HG02970 (cell line): ENCODE results near the gene CFAP73.

ENCODE experiments used
- ATAC-seq: cut with Tn5 transposase; IDR thresholded peaks from one replicate; pipeline ENCODE4 v1.9.1; 2021; ENCODE audit warnings: mild to moderate bottlenecking, moderate library complexity, moderate number of reproducible peaks; ENCODE audit not compliant: unreplicated experiment, low FRiP score

The CFAP73 gene

DNA sequence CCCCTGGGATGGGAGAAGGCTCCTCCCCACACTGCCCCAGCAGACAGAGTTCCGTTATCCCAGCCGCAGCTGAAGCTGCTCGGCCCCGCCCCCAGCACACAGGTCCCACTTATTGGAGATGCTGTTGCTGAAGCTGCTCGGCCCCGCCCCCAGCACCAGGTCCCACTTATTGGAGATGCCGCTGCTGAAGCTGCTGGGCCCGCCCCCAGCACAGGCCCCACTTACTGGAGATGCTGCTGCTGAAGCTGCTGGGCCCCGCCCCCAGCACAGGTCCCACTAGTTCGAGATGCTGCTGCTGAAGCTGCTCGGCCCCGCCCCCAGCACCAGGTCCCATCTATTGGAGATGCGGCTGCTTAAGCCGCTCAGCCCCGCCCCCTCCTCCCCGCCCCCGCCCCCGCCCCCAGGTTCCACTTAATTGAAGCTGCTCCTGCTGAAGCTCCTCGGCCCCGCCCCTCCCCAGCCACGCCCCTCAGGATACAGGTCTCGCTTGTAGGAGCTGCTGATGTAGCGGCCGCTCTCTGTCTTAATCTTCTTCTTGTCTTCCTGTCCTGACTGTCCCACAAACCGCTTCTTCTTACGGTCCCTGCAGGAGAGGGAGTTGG is 12.0 kb downstream of the CFAP73 start:
- ATAC-seq, result no peak

DNA sequence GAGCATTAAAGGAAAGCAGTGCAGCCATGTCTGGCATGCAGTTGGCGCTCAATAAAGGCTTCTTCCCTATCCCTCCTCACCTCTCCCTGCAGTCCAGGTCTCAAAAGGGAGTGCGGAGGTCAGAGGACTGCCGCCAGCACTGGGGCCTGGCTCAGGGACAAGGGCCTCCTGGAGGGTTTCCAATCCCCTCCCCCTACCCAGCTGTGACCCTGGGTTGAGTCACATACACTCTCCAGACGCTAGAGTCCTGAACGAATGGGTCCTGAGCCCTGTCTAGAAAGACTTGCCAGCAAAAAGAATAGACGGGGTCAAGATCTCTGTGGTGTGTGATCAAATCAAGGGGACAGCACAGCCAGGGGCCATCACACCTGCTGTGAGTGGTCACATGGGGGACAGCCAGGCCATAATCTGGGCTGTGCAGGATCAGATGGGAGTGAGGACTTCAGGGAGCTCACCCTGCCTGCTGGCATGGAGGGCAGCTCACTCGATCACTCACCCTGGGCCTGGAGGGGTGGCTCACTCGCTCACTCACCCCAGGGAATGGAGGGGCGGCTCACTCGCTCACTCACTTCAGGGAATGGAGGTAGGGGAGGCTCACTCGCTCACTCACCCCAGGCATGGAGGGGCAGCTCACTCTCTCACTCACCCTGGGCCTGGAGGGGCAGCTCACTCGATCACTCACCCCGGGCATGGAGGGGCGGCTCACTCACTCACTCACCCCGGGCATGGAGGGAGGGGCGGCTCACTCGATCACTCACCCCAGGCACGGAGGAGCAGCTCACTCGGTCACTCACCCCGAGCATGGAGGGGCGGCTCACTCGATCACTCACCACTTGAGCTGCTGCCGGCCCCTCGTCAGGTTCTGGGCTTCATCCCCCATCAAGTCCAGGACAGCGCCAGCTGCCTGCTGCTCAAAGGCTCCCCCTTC is 12.8 kb downstream of the CFAP73 start:
- no peak for ATAC-seq

DNA sequence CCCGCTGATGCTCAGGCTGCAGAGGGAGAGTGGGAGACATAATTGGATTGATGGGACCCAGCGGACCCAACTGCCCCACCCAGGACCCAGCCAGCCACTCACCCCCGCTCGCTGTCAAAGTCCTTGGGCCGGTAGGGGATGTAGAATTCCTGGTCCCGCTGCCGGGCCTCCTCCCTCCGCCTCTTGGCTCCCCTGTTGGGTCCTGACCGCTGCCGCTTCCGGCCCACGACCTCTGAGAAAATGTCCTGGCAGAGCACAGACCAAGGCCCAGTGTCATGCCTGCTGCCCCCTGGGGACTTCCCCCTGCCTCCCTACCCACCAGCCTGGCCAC is 13.5 kb downstream of the CFAP73 start:
- no peak for ATAC-seq

GRCh38 chr12:113164014-113164413 is 14.5 kb downstream of the CFAP73 start:
- no peak for ATAC-seq

- ATAC-seq, result no peak
Observed at GRCh38 chr12:113165521-113166450, 16.3 kb downstream of the CFAP73 start.

DNA sequence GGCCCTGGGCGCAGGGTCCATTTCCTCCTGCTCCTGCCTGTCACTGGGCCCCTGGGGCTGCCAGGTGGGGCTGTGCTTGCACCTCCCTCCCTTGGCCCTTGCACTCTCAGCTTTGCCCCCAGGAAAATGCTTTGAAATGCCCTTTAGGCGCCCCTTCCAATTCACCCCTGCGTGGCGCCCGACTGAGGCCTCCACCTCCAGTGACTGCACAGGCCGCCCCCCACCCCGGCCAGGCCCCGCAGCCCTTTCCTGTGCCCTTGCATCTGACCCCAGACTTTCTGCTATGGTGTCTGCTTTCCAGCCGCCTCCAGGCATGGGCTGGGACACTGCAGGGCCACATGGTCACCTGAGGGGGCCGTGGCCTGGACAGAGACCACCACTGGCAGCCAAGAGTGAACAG is 18.3 kb downstream of the CFAP73 start:
- ATAC-seq, result no peak

DNA sequence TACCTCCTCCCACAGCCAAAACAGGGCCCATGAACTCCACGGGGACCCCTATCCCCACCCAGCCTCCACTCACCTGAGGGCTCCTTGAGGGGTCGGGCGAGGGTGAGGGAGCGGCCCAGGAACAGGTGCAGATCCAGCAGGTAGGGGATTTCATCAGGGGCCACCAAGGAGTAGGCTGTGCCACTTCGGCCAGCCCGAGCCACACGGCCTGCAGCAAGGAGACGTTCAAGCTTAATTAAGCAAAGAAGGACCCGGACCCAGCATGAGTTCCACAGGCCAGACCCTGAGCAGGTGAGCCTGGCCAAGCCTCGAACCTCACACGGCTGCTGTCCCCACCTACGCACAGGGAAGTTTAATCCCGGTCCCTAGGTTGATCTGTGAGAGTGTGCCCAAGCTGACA is 20.2 kb downstream of the CFAP73 start:
- ATAC-seq, result no peak

GRCh38 chr12:113170457-113170856 is 20.9 kb downstream of the CFAP73 start:
- ATAC-seq, result no peak

- ATAC-seq, result no peak
Observed at GRCh38 chr12:113170926-113171325, 21.4 kb downstream of the CFAP73 start.

DNA sequence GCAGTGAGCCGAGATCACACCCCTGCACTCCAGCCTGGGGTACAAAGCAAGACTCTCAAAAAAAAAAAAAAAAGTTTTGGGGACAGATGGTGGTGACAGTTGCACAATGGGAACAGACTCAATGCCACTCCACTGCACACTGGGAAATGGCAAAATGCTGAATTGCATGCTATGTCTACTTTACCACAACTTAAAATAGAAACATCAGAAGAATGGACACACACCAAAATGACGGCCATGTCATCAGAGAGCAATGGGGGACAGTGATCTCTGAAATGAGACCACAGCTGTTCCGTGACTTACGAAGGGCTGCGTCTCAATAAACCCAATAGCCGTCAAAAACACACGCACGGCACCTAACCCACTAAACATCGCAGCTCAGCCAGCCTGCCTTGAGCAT is 22.0 kb downstream of the CFAP73 start:
- ATAC-seq, result no peak

- ATAC-seq, result no peak
Observed at GRCh38 chr12:113172185-113172584, 22.7 kb downstream of the CFAP73 start.

DNA sequence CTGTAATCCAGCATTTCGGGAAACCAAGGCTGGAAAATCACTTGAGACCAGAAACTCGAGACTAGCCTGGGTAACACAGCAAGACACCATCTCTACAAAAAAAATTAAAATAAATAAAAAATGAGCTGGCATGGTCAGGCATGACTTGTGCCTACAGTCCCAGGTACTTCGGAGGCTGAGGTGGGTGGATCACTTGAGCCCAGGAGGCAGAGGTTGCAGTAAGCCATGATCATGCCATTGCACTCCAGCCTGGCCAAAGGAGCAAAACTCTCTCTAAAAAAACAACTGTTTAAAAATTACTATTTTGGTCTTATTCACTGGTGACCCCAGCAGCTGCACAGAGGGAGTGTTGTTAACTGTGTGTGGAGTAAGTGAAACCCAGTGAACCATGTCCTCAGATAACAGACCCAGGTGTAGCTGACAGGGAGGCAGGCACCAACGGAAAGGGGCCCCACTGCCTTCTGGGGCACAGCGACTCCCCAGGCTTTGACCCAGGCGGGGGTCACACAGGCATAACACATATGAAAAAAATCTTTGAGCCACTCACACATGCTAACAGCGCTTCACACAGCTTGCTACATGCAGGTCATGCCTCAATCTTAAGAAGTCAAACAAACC is 23.7 kb downstream of the CFAP73 start:
- no peak for ATAC-seq

GRCh38 chr12:113174461-113175384 is 25.2 kb downstream of the CFAP73 start:
- ATAC-seq, result no peak

GRCh38 chr12:113179023-113179422 is 29.5 kb downstream of the CFAP73 start:
- ATAC-seq, result no peak

DNA sequence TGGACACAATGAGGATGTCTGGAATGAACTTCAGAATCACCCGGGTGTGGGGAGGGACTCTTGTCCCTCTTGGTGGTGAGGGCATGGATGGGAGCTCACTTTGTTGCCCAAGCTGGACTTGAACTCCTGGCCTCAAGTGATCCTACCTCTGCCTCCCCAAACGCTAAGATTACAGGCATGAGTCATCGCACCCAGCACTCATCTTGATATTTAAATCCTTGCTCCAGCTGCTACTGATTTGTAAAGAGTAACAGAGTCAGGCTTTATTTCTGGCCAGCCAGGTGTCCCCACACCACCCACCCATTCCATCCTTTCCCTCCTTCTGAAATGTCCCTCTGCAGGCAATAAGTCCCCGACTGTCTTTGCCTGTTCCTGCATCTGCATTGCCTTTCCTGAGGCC is 30.8 kb downstream of the CFAP73 start:
- ATAC-seq, result no peak

- no peak for ATAC-seq
Observed at GRCh38 chr12:113181975-113182374, 32.5 kb downstream of the CFAP73 start.

DNA sequence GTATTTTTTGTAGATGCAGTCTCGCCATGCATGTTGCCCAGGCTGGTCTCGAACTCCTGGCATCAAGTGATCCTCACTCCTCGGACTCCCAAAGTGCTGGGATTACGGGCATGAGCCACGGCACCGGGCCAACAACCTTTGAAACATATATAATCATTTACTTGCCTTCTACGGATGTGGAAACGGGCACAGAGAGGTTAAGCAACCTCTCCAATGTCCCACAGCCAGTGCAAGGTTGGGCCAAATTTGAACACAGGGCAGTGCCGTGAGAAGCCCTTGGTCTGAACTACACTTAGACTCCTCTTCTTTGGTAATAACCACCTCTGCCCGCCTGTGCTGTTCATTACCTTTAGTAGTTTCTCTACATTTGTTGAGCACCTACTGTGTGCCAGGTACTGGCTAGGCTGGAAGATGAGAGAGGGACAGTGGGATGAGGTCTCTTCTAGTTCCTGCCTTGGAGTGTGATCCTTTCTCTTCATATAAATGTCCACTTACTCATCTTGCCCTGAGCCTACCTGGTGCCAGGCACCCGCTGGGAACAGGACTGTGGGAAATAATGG is 33.6 kb downstream of the CFAP73 start:
- ATAC-seq, result no peak

DNA sequence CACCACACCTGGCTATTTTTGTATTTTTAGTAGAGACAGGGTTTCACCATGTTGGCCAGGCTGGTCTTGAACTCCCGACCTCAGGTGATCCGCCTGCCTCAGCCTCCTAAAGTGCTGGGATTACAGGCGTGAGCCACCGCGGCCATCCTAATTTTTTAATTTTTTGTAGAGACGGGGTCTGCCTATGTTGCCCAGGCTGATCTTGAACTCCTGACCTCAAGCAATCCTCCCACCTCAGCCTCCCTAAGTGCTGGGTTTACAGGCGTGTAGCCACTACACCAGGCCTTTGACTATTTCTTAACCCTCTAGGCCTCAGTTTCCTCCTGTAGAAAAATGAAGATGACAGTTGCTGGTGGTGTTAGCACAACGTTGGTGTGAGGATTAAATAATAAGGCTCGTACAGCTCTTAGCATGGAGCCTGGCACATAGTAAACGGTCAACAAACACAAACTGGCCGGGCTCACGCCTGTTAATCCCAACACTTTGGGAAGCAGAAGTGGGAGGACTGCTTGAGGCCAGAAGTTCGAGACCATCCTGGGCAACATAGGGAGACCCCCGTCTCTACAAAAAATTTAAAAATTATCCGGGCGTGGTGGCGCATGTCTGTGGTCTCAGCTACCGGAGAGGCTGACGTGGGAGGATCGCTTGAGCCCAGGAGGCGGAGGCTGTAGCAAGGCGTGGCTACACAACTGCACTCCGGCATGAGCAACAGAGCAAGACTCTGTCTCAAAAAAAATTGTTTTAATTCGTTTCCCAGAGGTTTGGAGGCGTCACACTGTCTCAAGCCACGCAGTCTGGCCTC is 34.8 kb downstream of the CFAP73 start:
- peak; percentile 35 for ATAC-seq

DNA sequence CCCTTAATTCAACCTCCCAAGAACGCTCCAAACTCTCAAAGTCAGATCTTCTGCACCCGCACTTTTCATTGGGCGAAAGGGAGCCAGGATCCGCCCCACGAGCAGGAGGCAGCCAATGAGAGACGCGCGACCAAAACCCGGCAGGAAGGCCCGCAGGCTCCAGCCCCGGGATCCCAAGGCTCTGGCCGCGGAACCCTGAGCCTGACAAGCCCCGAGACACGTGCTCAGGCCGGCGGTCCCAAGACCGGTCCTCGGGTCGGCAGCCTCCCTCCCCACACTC is 35.3 kb downstream of the CFAP73 start:
- peak; percentile 73 for ATAC-seq
